Endodermal cell (in vitro differentiated cells): ENCODE data around the gene NLRP13. TPM values are rescaled to one million over a fixed set of nuclear protein-coding genes. Genes with fewer than 3 reads are reported as not detected.

ENCODE experiments used
- DNase-seq: peaks from one replicate; pipeline ENCODE4 v3.0.0-alpha.2; 2017
- H3K27ac ChIP-seq: 2 replicates; pipeline ENCODE4 v1.5.1; 2013; ENCODE audit warnings: mild to moderate bottlenecking, low read depth, low read length, moderate library complexity
- H3K27me3 ChIP-seq: 2 replicates; pipeline ENCODE4 v1.6.1; 2013; ENCODE audit warnings: mild to moderate bottlenecking, low read length, moderate library complexity; ENCODE audit not compliant: insufficient read depth, control insufficient read depth, poor library complexity, severe bottlenecking
- H3K36me3 ChIP-seq: 2 replicates; pipeline ENCODE4 v1.7.0; 2013; ENCODE audit warnings: mild to moderate bottlenecking, low read length, moderate library complexity; ENCODE audit not compliant: control insufficient read depth, insufficient read depth
- H3K4me1 ChIP-seq: one replicate; pipeline ENCODE4 v1.7.0; 2013; ENCODE audit warnings: low read length; ENCODE audit not compliant: control insufficient read depth, insufficient read depth
- H3K4me3 ChIP-seq: 2 replicates; pipeline ENCODE4 v1.5.1; 2013; ENCODE audit warnings: mild to moderate bottlenecking, low read length, moderate library complexity
- H3K9ac ChIP-seq: 2 replicates; pipeline ENCODE4 v1.6.1; 2013; ENCODE audit warnings: mild to moderate bottlenecking, low read length, moderate library complexity; ENCODE audit not compliant: poor library complexity, severe bottlenecking; ENCODE audit errors: extremely low read depth
- H3K9me3 ChIP-seq: 2 replicates; pipeline ENCODE4 v1.6.1; 2013; ENCODE audit warnings: mild to moderate bottlenecking, low read length, moderate library complexity; ENCODE audit not compliant: control insufficient read depth
- H3K27ac Mint-ChIP-seq: 2 replicates; pipeline ENCODE4 v1.8.0; 2020; ENCODE audit warnings: mixed read lengths
- H3K27me3 Mint-ChIP-seq: 2 replicates; pipeline ENCODE4 v1.8.0; 2021; ENCODE audit warnings: mild to moderate bottlenecking, mixed read lengths; ENCODE audit not compliant: insufficient read depth
- H3K36me3 Mint-ChIP-seq: 2 replicates; pipeline ENCODE4 v1.8.0; 2020; ENCODE audit warnings: low read depth, mixed read lengths
- H3K4me1 Mint-ChIP-seq: 2 replicates; pipeline ENCODE4 v1.8.0; 2020; ENCODE audit warnings: mixed read lengths
- H3K4me3 Mint-ChIP-seq: 2 replicates; pipeline ENCODE4 v1.8.0; 2020; ENCODE audit warnings: mild to moderate bottlenecking, moderate library complexity, mixed read lengths
- H3K9me3 Mint-ChIP-seq: 2 replicates; pipeline ENCODE4 v1.8.0; 2020; ENCODE audit warnings: mild to moderate bottlenecking, mixed read lengths
- WGBS, 2 experiments: methylation state at CpG; one replicate each; pipeline versions ENCODE4 v1.1.5 to v1.1.7; 2013; ENCODE audit warnings: missing lambda C conversion rate in 2 of 2, mixed read lengths in 1 of 2; ENCODE audit not compliant: insufficient coverage in 1 of 2, insufficient read length in 1 of 2; 5-methylcytosine and 5-hydroxymethylcytosine counted together
- total RNA-seq, 2 donors: library from RNA; stranded (reverse); fragmentation: NEBNext Ultra II Directional in 1 of 2; extraction: Animal tissue kit (Norgen Biotek cat#: 25700) in 1 of 2; gene quantifications; 2 replicates in 1 of 2; 3 replicates in 1 of 2; pipeline ENCODE4 v1.2.1, GENCODE V29; 2021
- TF ChIP-seq, protein P1 (sequence below): fragments of 200-600 bp; sonication (generic); conservative IDR thresholded peaks from 2 replicates; pipeline ENCODE4 v1.5.0; 2021; ENCODE audit warnings: antibody characterized with exemption, mild to moderate bottlenecking

NLRP13 gene
- total RNA-seq, 2 donors from 2014 or later, result not detected

- no peaks in the 10 kb centered on the region for H3K27me3 ChIP-seq
- peaks cover 91% of the 10 kb centered on the region for H3K9me3 Mint-ChIP-seq
- peaks cover 50% of the 10 kb centered on the region for H3K9me3 ChIP-seq
- H3K36me3 ChIP-seq, result no peaks in the 10 kb centered on the region
- TF ChIP-seq, protein P1, sequence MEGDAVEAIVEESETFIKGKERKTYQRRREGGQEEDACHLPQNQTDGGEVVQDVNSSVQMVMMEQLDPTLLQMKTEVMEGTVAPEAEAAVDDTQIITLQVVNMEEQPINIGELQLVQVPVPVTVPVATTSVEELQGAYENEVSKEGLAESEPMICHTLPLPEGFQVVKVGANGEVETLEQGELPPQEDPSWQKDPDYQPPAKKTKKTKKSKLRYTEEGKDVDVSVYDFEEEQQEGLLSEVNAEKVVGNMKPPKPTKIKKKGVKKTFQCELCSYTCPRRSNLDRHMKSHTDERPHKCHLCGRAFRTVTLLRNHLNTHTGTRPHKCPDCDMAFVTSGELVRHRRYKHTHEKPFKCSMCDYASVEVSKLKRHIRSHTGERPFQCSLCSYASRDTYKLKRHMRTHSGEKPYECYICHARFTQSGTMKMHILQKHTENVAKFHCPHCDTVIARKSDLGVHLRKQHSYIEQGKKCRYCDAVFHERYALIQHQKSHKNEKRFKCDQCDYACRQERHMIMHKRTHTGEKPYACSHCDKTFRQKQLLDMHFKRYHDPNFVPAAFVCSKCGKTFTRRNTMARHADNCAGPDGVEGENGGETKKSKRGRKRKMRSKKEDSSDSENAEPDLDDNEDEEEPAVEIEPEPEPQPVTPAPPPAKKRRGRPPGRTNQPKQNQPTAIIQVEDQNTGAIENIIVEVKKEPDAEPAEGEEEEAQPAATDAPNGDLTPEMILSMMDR, result no peak
- H3K4me3 ChIP-seq, result no peak overlapping the region
- peaks cover 5% of the 10 kb centered on the region for H3K36me3 Mint-ChIP-seq
- H3K9ac ChIP-seq, result no peak overlapping the region
- H3K4me1 ChIP-seq, result no peaks in the 10 kb centered on the region
- H3K27ac Mint-ChIP-seq, result no peak overlapping the region
- no peaks in the 10 kb centered on the region for H3K27me3 Mint-ChIP-seq
- WGBS, 2 experiments, result 70 to 78% methylated on average over 8 to 12 of the region's 12 CpGs
- H3K4me1 Mint-ChIP-seq, result no peaks in the 10 kb centered on the region
- no peak overlapping the region for H3K4me3 Mint-ChIP-seq
- no peak for DNase-seq
- no peak overlapping the region for H3K27ac ChIP-seq
Measured at GRCh38 chr19:55898911-55899310, 33.2 kb downstream of the NLRP13 start.

- no peak overlapping the region for H3K27ac Mint-ChIP-seq
- H3K36me3 Mint-ChIP-seq, result no peaks in the 10 kb centered on the region
- Histone ChIP-seq H3K27me3 (no peaks in the 10 kb centered on the region), H3K4me1 (no peaks in the 10 kb centered on the region), H3K9me3 (peaks cover 66% of the 10 kb centered on the region), H3K27ac (no peak overlapping the region), H3K36me3 (no peaks in the 10 kb centered on the region), H3K9ac (no peak overlapping the region), H3K4me3 (no peak overlapping the region)
- H3K9me3 Mint-ChIP-seq, result peaks cover 91% of the 10 kb centered on the region
- TF ChIP-seq, protein P1, result no peak
- WGBS, 2 experiments, result 64 to 65% methylated on average over 4 of the region's 4 CpGs
- H3K4me3 Mint-ChIP-seq, result no peak overlapping the region
- H3K4me1 Mint-ChIP-seq, result no peaks in the 10 kb centered on the region
- no peaks in the 10 kb centered on the region for H3K27me3 Mint-ChIP-seq
- DNase-seq, result no peak
Measured at GRCh38 chr19:55882626-55883025, 49.5 kb downstream of the NLRP13 start.

GRCh38 chr19:55877211-55877610 is 54.9 kb downstream of the NLRP13 start:
- H3K27ac Mint-ChIP-seq, result no peak overlapping the region
- H3K36me3 Mint-ChIP-seq, result peaks cover 2% of the 10 kb centered on the region
- no peak overlapping the region for H3K9ac ChIP-seq
- no peaks in the 10 kb centered on the region for H3K4me1 Mint-ChIP-seq
- no peaks in the 10 kb centered on the region for H3K4me1 ChIP-seq
- H3K27me3 Mint-ChIP-seq, result no peaks in the 10 kb centered on the region
- 45 to 49% methylated on average over 1 to 3 of the region's 3 CpGs for WGBS, 2 experiments
- no peaks in the 10 kb centered on the region for H3K36me3 ChIP-seq
- no peak overlapping the region for H3K27ac ChIP-seq
- H3K27me3 ChIP-seq, result no peaks in the 10 kb centered on the region
- peaks cover 89% of the 10 kb centered on the region for H3K9me3 Mint-ChIP-seq
- no peak for DNase-seq
- no peak overlapping the region for H3K4me3 ChIP-seq
- H3K9me3 ChIP-seq, result peaks cover 86% of the 10 kb centered on the region
- H3K4me3 Mint-ChIP-seq, result no peak overlapping the region
- TF ChIP-seq, protein P1, result no peak
